ENCODE results near the gene FNDC1.

GRCh38 chr6:159255434-159255951 lies 86.3 kb downstream of the FNDC1 start:
- TF ChIP-seq, protein P1, sequence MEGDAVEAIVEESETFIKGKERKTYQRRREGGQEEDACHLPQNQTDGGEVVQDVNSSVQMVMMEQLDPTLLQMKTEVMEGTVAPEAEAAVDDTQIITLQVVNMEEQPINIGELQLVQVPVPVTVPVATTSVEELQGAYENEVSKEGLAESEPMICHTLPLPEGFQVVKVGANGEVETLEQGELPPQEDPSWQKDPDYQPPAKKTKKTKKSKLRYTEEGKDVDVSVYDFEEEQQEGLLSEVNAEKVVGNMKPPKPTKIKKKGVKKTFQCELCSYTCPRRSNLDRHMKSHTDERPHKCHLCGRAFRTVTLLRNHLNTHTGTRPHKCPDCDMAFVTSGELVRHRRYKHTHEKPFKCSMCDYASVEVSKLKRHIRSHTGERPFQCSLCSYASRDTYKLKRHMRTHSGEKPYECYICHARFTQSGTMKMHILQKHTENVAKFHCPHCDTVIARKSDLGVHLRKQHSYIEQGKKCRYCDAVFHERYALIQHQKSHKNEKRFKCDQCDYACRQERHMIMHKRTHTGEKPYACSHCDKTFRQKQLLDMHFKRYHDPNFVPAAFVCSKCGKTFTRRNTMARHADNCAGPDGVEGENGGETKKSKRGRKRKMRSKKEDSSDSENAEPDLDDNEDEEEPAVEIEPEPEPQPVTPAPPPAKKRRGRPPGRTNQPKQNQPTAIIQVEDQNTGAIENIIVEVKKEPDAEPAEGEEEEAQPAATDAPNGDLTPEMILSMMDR (conservative IDR thresholded peaks at IDR 0.05 in 1 of 2, IDR thresholded peaks at IDR 0.05 in 1 of 2; ENCODE audit: low read depth in 1 of 2, low read length in 2 of 2), result no peak
- TF ChIP-seq EZH2 (IDR thresholded peaks at IDR 0.05; ENCODE audit: low read length, missing control alignments), result no peak
